Keratinocyte (primary cell): Measurements from ENCODE around the gene PARP1.

Experiments
- EZH2 ChIP-seq: IDR thresholded peaks from one replicate; pipeline ENCODE4 v1.6.1; 2012; ENCODE audit warnings: inconsistent platforms, mild to moderate bottlenecking, low read length, moderate library complexity
- TF ChIP-seq, protein P1 (sequence below), 3 experiments: IDR thresholded peaks in 1 of 3; conservative IDR thresholded peaks in 1 of 3; optimal IDR thresholded peaks in 1 of 3; 2 replicates in 2 of 3; 3 replicates in 1 of 3; pipeline versions ENCODE3 to v1.5.1; 2011; ENCODE audit warnings: low read length in 3 of 3, mild to moderate bottlenecking in 3 of 3, moderate library complexity in 2 of 3, control low read depth in 1 of 3, inconsistent platforms in 1 of 3; ENCODE audit not compliant: insufficient read depth in 2 of 3; ENCODE audit errors: extremely low read depth in 1 of 3

GRCh38 chr1:226443439-226443838 lies 35.5 kb upstream of the PARP1 start:
- TF ChIP-seq, protein P1, sequence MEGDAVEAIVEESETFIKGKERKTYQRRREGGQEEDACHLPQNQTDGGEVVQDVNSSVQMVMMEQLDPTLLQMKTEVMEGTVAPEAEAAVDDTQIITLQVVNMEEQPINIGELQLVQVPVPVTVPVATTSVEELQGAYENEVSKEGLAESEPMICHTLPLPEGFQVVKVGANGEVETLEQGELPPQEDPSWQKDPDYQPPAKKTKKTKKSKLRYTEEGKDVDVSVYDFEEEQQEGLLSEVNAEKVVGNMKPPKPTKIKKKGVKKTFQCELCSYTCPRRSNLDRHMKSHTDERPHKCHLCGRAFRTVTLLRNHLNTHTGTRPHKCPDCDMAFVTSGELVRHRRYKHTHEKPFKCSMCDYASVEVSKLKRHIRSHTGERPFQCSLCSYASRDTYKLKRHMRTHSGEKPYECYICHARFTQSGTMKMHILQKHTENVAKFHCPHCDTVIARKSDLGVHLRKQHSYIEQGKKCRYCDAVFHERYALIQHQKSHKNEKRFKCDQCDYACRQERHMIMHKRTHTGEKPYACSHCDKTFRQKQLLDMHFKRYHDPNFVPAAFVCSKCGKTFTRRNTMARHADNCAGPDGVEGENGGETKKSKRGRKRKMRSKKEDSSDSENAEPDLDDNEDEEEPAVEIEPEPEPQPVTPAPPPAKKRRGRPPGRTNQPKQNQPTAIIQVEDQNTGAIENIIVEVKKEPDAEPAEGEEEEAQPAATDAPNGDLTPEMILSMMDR (optimal IDR thresholded peaks at IDR 0.05 in 1 of 3, IDR thresholded peaks at IDR 0.05 in 1 of 3, conservative IDR thresholded peaks at IDR 0.05 in 1 of 3; ENCODE audit: extremely low read depth in 1 of 3, insufficient read depth in 2 of 3, low read length in 3 of 3), result no peak
- TF ChIP-seq EZH2, result no peak
